Measurements from ENCODE around the gene PRR19.

DNA sequence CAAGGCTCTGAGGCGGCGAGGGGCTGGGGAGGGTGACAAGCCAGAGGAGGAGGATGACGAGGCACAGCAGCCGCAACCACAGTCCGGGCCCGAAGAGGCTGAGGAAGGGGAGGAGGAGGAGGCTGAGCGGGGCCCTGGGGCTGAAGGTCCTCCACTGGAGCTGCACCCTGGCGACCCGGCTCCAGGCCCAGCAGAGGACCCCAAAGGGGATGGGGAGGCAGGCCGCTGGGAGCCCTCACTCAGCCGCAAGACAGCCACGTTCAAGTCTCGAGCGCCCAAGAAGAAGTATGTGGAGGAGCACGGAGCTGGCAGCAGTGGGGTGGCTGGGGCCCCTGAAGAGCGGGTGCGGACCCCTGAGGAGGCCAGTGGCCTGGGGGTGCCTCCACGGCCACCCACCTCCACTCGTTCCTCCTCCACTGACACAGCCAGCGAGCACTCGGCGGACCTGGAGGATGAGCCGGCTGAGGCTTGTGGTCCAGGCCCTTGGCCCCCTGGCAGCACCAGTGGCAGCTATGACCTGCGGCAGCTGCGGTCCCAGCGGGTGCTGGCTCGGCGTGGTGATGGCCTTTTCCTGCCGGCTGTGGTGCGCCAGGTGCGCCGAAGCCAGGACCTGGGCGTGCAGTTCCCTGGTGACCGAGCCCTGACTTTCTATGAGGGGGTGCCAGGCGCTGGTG, 29.9 kb upstream of the PRR19 start:
- TF ChIP-seq SUZ12 (IDR thresholded peaks at IDR 0.05; ENCODE audit: extremely low read depth, insufficient read depth, insufficient read length), result no peak
- TF ChIP-seq ZNF274 (IDR thresholded peaks at IDR 0.05; ENCODE audit: low read depth, low read length), result no peak
